RCC 7860 (cell line): ENCODE results near the gene ABLIM1.

ENCODE experiments used
- DNase-seq: peaks from one replicate; pipeline ENCODE4 v3.0.0-alpha.2; 2015; ENCODE audit warnings: low spot score
- FAIRE-seq: peaks from 2 replicates; lab custom pipeline; 2012; peaks lifted over from hg19 to GRCh38; lab: Jason Lieb, UNC

The ABLIM1 gene

DNA sequence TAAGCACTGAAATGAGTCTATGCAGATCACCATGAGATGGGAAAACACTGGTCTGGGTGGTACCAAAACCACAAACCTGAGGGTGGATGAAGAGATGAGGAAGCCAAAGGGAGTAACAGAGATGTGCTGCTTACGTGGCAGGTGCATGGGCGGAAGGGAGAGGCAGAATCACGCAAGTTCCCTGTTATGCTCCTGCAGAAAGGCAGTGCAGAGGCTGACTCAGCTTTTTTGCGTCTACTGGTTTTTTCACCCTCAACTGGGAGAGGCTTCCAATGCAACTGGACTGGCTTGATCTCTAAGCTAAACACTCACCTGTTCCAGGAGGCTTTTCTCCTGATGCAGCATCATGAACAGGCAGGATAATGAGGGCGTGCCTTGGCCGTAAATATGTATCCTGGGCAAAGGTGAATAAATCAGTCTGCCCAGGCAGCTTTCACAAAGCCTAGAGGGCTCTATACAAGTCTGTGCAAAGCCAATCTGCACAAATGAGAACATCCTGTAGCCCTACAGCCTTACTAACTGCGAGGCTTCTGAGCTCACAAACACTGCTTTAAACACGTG lies 158.4 kb downstream of the ABLIM1 start:
- DNase-seq (no peak), FAIRE-seq (no peak)

DNA sequence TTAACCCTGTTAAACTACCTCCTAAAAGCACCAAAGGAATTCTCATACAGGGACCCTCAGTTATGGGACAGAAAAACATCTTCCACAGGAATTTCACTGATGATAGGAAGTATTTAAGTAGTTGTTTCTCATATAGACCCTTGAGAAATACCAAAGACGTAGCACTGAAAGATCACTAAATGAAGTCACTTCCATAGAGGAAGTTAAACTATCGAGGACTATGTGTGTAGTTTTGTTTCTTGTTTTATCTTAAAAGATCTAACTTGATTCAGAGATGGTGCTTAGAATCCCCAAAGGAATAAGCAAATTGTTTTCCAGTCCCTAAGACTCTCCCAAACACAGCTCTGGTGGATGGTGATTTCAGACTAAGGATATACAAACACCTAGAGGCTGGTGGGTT lies 159.0 kb downstream of the ABLIM1 start:
- DNase-seq (no peak), FAIRE-seq (no peak)

DNA sequence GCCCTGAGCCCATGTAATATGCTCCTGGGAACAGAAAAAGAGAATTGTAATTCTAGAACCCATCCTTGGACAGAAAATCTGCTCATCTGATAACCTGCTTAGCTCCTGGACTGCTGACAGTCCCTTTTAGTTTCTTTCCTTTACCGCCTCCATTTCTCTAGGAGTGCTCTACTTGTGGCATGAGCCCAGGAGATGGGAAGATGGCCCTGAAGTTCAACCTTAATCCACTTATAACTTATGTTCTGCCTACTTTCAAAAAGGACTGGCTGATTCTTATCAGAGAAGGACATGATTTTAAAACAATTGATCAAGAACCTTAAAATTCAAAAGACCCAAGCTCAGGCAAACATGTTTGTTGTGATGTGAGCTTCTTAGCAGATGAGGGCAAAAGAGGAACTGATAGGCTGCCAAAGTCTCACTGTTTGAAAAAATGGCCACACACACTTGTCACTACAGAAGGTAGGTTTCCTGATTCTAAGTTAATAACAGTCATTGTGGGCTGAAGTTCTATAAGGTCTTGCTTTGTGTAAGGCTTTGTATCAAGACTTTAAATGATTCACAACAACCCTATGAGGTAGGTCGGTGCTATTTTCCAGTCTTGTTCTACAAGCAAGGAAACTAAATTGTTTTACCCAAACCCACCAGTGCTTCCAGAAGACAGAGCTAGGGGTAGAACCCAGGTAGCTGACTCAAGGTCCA lies 159.5 kb downstream of the ABLIM1 start:
- no peak for FAIRE-seq

DNA sequence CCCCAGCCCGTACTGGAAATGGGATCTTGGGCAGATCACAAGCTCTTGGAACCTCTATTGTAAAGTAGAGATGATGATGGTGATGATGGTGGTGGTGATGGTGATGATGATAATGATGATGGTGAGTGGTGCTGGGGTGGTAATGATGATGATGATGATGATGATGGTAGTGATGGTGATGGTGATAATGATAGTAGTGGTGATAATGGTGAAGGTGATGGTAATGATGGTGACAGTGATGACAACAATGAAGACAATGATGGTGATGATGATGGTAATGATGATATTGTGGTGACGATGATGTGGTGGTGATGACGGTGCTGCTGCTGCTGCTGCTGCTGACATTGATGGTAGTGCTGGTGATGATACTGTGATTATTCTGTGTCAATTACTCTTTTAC lies 162.8 kb downstream of the ABLIM1 start:
- no peak for FAIRE-seq
- DNase-seq, result no peak

More for the DNA sequence above, 159.5 kb downstream of the ABLIM1 start:
- DNase-seq, result no peak

DNA sequence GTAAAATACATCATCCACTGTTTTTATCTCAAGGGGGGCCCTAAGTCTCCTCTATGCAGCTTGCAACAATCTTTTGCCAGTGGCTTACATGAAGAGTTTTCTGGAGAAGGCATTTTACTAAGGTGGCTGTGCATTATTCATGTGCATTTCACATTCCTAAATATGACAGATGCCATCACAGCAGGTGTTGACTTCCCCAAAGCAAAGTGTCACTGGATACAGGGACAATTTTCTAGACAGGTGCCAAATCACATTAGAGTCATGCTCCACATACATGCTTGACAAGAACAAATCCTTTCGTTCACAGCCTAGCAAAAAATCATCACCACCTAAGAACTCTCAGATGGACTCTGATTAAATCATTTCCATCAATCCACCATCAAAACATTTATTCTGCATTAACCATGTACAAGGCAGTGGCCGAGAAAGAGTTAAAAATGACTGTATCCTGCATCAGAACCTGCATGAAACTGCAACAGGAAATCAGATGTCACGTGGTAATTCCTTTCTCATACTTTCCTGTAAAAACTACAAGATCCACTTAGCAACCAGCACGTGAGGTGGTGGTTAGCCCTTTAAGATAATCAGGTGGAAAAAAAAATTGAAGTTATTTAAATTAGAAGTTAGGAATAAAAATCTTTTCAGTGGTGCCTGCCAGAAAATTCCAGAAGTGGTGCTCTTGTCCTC lies 165.6 kb downstream of the ABLIM1 start:
- FAIRE-seq, result no peak
- no peak for DNase-seq

DNA sequence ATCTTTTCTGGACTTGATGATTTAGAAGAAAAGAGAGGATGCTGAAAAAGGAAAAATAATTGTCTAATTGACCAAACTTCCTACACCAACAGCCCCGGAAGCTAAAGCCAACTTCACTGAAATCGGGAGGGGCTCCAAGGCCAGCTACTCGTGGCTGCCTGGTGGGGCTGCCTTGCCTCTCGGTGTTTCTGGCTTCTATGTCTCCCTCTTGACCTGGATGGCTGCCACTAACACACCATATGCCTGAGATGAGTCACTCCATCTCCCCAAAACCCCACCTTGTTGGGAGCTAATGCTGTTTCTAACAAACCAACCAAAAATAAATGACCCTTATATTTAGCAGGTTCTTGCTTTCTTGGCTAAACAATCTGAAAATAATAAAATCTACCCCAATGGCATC lies 166.1 kb downstream of the ABLIM1 start:
- no peak for FAIRE-seq

DNA sequence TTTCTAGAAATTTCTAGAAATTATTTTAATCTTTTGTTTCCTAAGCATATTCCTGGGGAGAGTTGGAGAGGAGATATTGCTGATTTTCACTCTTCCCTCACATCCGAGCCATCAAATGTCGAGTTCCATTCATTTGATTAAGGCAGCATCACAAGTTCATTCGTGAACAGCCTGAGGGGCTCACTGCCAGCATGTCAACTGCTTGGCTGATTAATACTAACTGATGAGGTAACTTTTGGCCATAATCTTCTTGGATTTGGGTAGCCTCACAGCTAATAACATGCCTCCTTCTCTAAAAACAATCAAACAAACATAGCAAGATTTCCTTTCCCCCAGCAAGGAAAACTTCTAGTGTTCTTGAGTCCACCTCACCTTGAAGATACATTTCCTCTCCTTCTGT lies 166.7 kb downstream of the ABLIM1 start:
- FAIRE-seq (no peak), DNase-seq (no peak)

More for the DNA sequence above, 166.1 kb downstream of the ABLIM1 start:
- DNase-seq, result no peak

DNA sequence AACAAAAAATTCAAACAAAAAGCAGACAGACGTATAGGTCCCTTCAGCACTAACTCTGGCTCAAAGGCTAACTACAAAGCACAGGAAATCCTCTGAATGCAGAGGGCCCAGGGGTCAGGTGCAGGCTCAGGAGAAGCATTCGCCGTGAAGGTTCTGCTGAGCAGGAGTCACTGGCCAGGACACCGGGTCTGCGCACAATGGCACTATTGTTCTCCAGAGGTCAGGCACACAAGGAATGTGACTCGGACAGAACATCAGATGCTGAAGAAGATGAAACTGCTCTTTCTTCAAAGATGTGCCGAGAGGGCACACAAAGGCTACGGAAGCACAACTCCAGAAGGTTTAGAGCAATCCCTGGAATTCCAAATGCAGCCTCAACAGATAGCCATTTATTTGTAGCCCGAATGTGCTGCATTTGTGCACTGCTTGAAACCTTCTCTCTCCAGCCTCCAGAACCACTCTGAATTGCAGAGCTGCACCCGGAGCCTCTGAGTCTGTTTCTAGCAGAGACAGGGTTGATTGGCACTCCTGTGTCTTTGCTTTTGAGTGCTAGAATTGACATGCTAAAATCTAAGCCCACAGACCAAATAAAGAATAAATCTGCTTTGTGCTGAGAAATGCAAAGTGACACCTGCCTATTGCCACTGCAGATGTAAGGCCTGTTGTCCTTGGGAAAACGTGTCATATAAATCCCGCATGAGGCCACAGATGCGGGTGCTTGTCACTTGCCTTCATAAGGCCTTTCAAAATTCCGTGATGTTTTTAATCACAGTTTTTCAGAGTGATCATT lies 168.4 kb downstream of the ABLIM1 start:
- DNase-seq, result no peak
- no peak for FAIRE-seq

DNA sequence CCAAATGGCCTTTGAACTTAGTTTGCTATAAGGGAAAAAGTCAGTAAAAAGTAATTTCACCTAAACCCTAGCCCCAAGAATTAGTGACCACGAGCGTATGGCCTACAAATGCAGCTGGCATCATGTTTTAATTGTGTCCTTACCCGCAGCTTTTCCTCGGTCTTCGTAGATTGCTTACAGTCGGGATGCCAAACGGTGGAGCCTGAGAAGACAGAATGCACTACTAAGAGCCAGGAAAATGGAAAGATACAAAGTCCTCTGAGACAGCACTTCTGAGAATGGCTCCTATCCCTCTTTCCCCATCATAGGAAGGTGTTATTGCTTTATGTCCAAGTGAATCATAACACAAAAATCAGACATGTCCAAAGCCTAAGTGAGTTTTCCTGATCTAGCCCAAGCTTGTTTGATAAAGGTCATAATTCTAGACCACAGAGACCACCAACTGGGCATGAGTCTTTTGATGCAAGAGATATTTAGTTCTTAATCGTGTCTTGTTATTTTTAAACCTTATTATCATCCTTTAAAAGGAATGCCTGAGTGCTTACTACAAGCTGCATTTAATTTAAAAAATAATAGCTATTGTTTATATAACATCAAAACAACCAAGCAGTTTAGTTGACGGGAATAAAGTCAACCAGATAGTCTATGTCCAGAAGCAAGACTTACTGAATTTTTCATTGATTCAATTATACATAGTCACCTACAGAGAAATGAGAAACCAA lies 170.1 kb downstream of the ABLIM1 start:
- DNase-seq (no peak), FAIRE-seq (no peak)

DNA sequence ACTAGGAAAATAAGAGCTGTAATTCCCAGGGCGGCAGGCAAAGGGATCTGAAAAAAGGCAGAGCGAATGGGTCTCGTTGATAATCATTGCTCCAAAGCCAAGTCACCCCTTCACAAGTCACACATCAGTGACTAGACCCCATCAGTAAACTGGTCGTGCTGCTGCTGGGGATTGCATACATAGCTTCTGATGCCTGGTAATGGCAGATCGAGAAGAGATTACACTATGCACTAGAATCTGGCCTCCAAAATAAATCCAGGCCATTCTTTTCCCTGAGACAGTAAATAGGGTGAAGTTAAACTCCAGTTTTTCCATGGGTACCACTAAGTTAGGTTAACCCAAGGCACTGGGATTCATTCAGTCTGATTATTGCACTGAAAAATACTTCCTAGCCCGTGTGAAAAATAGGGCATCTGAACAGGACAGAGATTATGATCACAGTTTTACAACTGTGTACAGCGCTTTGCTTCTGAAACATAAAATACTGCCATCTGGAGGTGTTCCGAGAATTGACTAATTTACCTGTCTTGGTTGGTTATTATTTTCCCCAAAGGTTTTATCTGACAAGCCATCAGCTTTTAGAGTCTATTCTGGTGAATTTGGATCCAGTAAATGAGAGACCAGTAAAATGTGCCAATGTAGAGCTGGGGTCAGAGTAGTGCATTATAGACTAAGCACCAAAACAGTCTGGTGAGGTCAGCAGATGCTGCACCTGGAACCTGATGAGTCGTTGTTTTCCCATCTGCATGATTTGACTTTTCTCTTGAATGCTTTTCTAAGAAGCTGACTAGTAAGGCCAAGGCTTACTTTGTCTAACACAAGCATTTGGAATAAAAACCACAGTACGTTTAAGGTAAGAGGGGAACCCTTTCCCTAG lies 170.9 kb downstream of the ABLIM1 start:
- FAIRE-seq, result no peak
- no peak for DNase-seq

DNA sequence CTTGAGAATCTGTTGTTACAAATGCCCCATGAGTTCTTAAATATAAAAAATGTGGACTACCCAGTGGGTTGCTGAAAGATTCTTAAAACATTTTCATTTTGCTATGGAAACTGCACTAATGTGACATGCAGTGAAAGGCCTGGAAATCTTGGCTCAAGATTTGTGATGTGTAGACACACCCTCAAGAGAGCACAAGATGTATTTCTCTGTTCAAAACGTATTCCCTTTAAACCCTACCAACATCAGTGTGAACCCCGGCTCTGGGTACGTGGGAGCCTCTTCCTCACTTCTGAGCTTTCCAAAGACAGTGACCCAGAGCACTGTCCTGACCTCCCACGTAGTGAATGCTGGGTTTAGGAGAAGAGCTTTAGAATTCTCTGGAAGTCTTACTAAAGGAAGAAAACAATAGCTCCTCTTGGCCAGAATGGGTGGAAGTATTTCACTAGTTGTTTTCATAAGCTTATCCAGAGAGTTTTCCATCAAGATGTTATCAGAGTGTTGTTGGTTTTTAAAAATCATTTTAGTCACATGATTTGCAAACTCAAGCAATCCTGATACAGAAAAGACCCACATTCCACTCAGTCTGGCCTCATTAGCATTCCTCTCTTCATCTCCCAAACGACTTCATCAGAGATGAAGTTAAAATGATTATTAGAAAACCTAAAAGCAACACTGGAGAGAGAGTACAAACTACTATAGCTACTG lies 172.2 kb downstream of the ABLIM1 start:
- DNase-seq (no peak), FAIRE-seq (no peak)

DNA sequence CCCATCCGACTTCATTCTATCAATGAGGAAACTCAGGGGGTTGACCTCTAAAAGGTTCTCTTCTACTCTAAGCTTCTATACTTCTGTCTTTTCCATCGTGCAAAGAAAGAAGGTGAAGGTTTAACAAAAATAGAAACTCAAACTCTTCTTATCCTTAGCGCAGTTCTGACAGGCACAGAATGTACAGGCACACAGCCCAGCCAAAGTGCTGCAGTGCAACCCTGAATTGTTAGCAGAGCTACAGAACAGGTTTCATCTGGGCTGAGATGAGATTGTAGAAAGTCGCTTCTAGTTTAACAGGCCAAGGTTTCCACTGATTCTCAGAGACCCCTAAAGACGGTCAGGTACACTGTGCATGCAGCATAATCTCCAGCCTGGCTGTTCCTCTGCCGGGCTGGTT lies 174.5 kb downstream of the ABLIM1 start:
- DNase-seq (no peak), FAIRE-seq (no peak)

DNA sequence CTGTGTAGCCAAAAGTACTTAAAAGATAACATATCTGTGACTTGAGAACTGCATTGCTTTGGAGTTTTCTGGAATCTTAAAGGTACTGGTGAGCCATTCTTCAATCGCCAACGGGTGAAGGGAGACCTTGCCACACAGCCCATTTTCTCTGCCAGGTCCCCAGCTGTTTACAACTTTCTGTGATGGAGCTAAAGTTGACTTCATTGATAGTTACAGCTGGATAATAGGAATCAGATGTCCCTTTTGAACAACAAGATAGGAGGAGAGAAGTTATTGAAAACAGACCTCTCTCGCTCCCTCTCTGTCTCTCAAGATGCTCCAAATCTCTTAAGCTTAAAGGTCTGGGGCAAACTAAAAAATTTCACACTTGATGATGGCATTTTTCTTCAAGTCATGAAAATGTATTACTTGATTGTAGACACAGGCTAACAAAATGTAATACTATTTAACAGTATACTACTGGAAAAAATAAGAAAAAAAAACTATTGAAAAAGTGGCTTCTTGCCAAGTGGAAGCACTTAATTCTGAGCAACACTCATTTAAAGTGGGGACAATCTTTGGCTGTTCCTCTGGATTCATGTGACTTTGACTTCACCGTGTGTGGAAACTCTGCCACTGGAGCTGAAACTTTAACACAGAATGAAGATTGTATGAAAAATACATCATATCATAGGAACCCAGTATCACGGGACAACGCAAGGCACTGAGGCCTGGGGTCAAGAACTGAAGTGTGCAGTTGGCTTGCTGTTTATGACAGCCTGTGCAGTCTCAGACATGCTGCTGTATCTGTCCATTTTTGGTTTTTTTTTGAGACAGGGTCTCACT lies 175.4 kb downstream of the ABLIM1 start:
- DNase-seq (no peak), FAIRE-seq (no peak)

DNA sequence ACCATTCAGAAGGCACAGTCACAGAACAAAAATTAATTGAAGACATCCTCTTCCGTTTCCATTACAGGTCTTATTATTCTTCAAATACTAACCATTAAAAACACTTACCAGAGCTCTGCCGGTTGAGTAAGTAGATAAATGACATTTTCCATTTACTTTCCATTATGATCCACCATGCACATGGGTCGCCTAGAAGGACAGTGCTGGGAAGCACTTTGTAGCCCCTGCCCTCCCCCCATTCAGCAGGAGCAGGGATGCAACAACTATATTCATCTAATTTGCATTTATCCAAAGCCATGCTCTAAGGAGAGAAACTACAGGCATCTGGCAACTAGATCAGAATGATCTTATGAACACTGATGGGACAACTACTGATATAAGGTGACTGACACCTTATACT lies 177.0 kb downstream of the ABLIM1 start:
- FAIRE-seq (no peak), DNase-seq (no peak)

DNA sequence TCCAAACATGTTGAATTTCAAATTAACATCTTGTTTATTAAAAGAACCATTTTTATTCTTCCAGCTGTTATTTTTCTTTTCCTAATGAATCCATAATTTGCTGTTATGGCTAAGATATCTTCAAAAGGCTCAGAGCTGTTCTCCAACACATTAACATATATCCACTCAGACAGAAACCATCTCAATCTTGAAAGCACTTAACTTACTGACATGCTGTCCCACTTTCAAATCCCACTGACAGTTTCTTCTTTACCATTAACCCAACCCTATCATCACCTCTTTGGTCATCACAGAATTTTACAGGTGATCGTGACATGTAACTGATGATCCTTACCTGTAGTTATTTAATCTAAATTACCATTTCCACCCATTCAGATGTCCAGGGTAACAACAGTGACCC lies 178.2 kb downstream of the ABLIM1 start:
- FAIRE-seq (no peak), DNase-seq (no peak)

DNA sequence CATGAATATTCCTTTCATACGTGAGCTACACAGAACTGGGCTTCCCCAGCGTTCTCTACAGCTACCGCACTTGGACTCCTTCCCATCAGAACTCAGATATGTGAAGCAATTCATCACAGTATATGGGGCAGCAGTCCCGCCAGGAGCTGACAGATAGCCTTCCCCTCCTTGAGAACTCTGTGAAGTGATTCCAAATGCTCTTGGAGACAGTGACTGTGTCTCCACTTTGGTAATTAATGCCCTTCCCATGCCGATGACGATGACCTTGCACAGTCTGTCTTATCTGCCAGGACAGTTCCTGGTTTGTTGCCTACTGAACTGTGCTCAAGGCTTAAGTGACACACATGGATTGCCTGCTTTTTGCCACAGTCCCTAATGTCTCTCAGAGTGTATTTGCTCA lies 178.8 kb downstream of the ABLIM1 start:
- FAIRE-seq, result no peak

DNA sequence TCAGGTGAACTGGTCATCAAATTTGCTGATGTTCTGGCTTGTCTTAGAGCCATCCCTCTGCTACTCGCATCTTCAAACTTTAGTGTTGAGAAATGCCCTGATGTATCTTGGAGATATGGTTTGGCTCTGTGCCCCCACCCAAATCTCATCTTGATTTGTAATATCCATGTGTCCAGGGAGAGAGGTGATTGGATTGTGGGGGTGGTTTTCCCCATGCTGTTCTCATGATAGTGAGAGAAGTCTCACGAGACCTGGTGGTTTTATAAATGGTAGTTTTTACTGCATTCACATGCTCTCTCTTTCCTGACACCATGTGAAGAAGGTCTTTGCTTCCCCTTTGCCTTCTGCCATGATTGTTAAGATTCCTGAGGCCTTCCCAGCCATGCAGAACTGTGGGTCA lies 179.8 kb downstream of the ABLIM1 start:
- DNase-seq (no peak), FAIRE-seq (no peak)

More for the DNA sequence above, 178.8 kb downstream of the ABLIM1 start:
- DNase-seq, result no peak

DNA sequence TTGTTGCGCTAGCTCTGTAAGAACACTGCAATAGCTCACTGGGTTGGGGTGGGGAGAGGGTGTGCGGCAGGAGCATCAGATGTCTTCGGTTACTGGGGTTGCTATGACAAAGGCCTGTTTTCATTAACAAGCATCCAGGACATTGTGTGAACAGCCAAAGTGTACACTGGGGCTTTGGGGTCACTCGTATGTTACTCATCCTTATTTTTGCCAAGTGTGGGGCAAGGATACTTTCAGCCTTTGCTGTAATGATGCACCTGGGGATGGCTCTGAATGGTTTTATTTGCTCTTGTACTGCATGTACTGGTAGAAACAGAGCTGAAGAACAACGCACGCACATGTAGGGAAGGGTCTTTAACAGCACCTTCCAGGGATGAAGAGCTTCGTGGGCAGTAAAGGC lies 180.8 kb downstream of the ABLIM1 start:
- DNase-seq (no peak), FAIRE-seq (no peak)
